Trophoblast cell (in vitro differentiated cells and primary cell): ENCODE results near the gene SLC9A2.

ENCODE experiments used
- DNase-seq, 2 donors: peaks; one replicate each; pipeline ENCODE4 v3.0.0-alpha.2; 2016
- H2AFZ ChIP-seq: 2 replicates; pipeline ENCODE4 v1.6.1; 2013; ENCODE audit warnings: low read length, moderate library complexity, mild to moderate bottlenecking; ENCODE audit not compliant: insufficient read depth, poor library complexity
- H2AK5ac ChIP-seq: 2 replicates; pipeline ENCODE4 v1.6.1; 2013; ENCODE audit warnings: mild to moderate bottlenecking, low read length
- H2BK120ac ChIP-seq: 2 replicates; pipeline ENCODE4 v1.6.1; 2013; ENCODE audit warnings: low read length, mild to moderate bottlenecking, moderate library complexity; ENCODE audit not compliant: insufficient read depth, poor library complexity
- H2BK12ac ChIP-seq: 2 replicates; pipeline ENCODE4 v1.6.1; 2013; ENCODE audit warnings: mild to moderate bottlenecking, low read length, moderate library complexity
- H2BK5ac ChIP-seq: 2 replicates; pipeline ENCODE4 v1.6.1; 2013; ENCODE audit warnings: low read length, low read depth, moderate library complexity, mild to moderate bottlenecking; ENCODE audit not compliant: poor library complexity
- H3K14ac ChIP-seq: 2 replicates; pipeline ENCODE4 v1.6.1; 2013; ENCODE audit warnings: mild to moderate bottlenecking, low read length
- H3K18ac ChIP-seq: 2 replicates; pipeline ENCODE4 v1.6.1; 2013; ENCODE audit warnings: mild to moderate bottlenecking, low read length
- H3K23ac ChIP-seq: 2 replicates; pipeline ENCODE4 v1.6.1; 2013; ENCODE audit warnings: low read length
- H3K27ac ChIP-seq: 2 replicates; pipeline ENCODE4 v1.5.1; 2013; ENCODE audit warnings: low read depth, mild to moderate bottlenecking, inconsistent platforms, low read length, moderate library complexity
- H3K27me3 ChIP-seq: 2 replicates; pipeline ENCODE4 v1.6.1; 2013; ENCODE audit warnings: inconsistent platforms, mild to moderate bottlenecking, low read length, moderate library complexity; ENCODE audit not compliant: insufficient read depth
- H3K36me3 ChIP-seq, 2 experiments: 1 replicate in 1 of 2; 2 replicates in 1 of 2; pipeline ENCODE4 v1.6.1; 2013; ENCODE audit warnings: low read length in 2 of 2, mild to moderate bottlenecking in 2 of 2, moderate library complexity in 1 of 2; ENCODE audit not compliant: insufficient read depth in 2 of 2, control insufficient read depth in 1 of 2
- H3K4ac ChIP-seq: 2 replicates; pipeline ENCODE4 v1.6.1; 2013; ENCODE audit warnings: low read depth, mild to moderate bottlenecking, low read length, moderate library complexity
- H3K4me1 ChIP-seq, 2 experiments: 1 replicate in 1 of 2; 2 replicates in 1 of 2; pipeline ENCODE4 v1.6.1; 2013; ENCODE audit warnings: low read length in 2 of 2, mild to moderate bottlenecking in 2 of 2, moderate library complexity in 1 of 2; ENCODE audit not compliant: insufficient read depth in 2 of 2, control insufficient read depth in 1 of 2
- H3K4me2 ChIP-seq: 2 replicates; pipeline ENCODE4 v1.6.1; 2013; ENCODE audit warnings: inconsistent platforms, mild to moderate bottlenecking, low read length, moderate library complexity
- H3K4me3 ChIP-seq: 2 replicates; pipeline ENCODE4 v1.5.1; 2013; ENCODE audit warnings: mild to moderate bottlenecking, low read depth, low read length, inconsistent platforms
- H3K79me1 ChIP-seq: one replicate; pipeline ENCODE4 v1.6.1; 2013; ENCODE audit warnings: low read length
- H3K79me2 ChIP-seq: 2 replicates; pipeline ENCODE4 v1.6.1; 2013; ENCODE audit warnings: low read length, mild to moderate bottlenecking; ENCODE audit not compliant: control insufficient read depth, insufficient read depth, poor library complexity
- H3K9ac ChIP-seq: 2 replicates; pipeline ENCODE4 v1.6.1; 2013; ENCODE audit warnings: mild to moderate bottlenecking, low read length
- H3K9me3 ChIP-seq: 2 replicates; pipeline ENCODE4 v1.6.1; 2013; ENCODE audit warnings: low read depth, mild to moderate bottlenecking, control low read depth, inconsistent platforms, low read length; ENCODE audit not compliant: insufficient read depth
- H4K12ac ChIP-seq: 2 replicates; pipeline ENCODE4 v1.6.1; 2013; ENCODE audit warnings: low read depth, mild to moderate bottlenecking, low read length, moderate library complexity
- H4K8ac ChIP-seq: 2 replicates; pipeline ENCODE4 v1.6.1; 2013; ENCODE audit warnings: low read depth, mild to moderate bottlenecking, low read length, moderate library complexity
- H4K91ac ChIP-seq: one replicate; pipeline ENCODE4 v1.6.1; 2013; ENCODE audit warnings: low read depth, mild to moderate bottlenecking, low read length, moderate library complexity
- WGBS: extraction: QIAGEN DNeasy Blood & Tissue Kit; methylation state at CpG from one replicate; pipeline ENCODE4 v1.1.7; 2013; ENCODE audit warnings: missing lambda C conversion rate; ENCODE audit not compliant: insufficient read length, insufficient coverage; ENCODE audit errors: extremely low coverage; 5-methylcytosine and 5-hydroxymethylcytosine counted together

The SLC9A2 gene

GRCh38 chr2:102696463-102696862, 77.1 kb downstream of the SLC9A2 start:
- Histone ChIP-seq H2AK5ac (no peak overlapping the region), H3K4me1 (no peaks in the 10 kb centered on the region), H2AFZ (no peak overlapping the region), H2BK12ac (no peak overlapping the region), H3K18ac (no peak overlapping the region), H3K4ac (no peak overlapping the region), H3K9me3 (peaks cover 2% of the 10 kb centered on the region), H3K79me1 (no peaks in the 10 kb centered on the region), H3K27ac (no peak overlapping the region), H3K79me2 (no peaks in the 10 kb centered on the region), H4K12ac (no peak overlapping the region), H4K91ac (no peak overlapping the region), H2BK120ac (no peak overlapping the region), H3K9ac (no peak overlapping the region), H4K8ac (no peak overlapping the region), H3K14ac (no peak overlapping the region), H3K23ac (no peak overlapping the region), H3K4me2 (no peak overlapping the region), H3K36me3 (no peaks in the 10 kb centered on the region), H3K27me3 (no peaks in the 10 kb centered on the region), H3K4me3 (no peak overlapping the region), H2BK5ac (no peak overlapping the region)
- no peak for DNase-seq
- WGBS = no CpG with 5 or more reads among the region's 2 CpGs

GRCh38 chr2:102698369-102699111, 79.2 kb downstream of the SLC9A2 start:
- Histone ChIP-seq H3K36me3 (no peaks in the 10 kb centered on the region), H3K79me1 (no peaks in the 10 kb centered on the region), H2BK12ac (no peak overlapping the region), H3K4me2 (no peak overlapping the region), H3K9ac (no peak overlapping the region), H3K27me3 (no peaks in the 10 kb centered on the region), H2AK5ac (no peak overlapping the region), H2BK120ac (no peak overlapping the region), H4K91ac (no peak overlapping the region), H3K23ac (no peak overlapping the region), H3K4me3 (no peak overlapping the region), H4K12ac (no peak overlapping the region), H3K27ac (no peak overlapping the region), H2AFZ (no peak overlapping the region), H3K79me2 (no peaks in the 10 kb centered on the region), H3K4ac (no peak overlapping the region), H3K4me1 (no peaks in the 10 kb centered on the region), H2BK5ac (no peak overlapping the region), H3K18ac (no peak overlapping the region), H3K9me3 (no peaks in the 10 kb centered on the region), H4K8ac (no peak overlapping the region), H3K14ac (no peak overlapping the region)
- WGBS = no CpG with 5 or more reads among the region's 6 CpGs
- no peak for DNase-seq

GRCh38 chr2:102703305-102703704, 84.0 kb downstream of the SLC9A2 start:
- no peak overlapping the region for H3K4me2 ChIP-seq
- no peak overlapping the region for H4K12ac ChIP-seq
- H4K91ac ChIP-seq = no peak overlapping the region
- no peaks in the 10 kb centered on the region for H3K36me3 ChIP-seq
- no peak overlapping the region for H3K18ac ChIP-seq
- no peak overlapping the region for H2BK5ac ChIP-seq
- H3K27me3 ChIP-seq = no peaks in the 10 kb centered on the region
- no peak for DNase-seq
- H3K27ac ChIP-seq = no peak overlapping the region
- H3K9ac ChIP-seq = no peak overlapping the region
- H3K4ac ChIP-seq = no peak overlapping the region
- H2AK5ac ChIP-seq = no peak overlapping the region
- no CpG with 5 or more reads among the region's 2 CpGs for WGBS
- H4K8ac ChIP-seq = no peak overlapping the region
- no peak overlapping the region for H3K23ac ChIP-seq
- no peaks in the 10 kb centered on the region for H3K79me1 ChIP-seq
- no peaks in the 10 kb centered on the region for H3K9me3 ChIP-seq
- no peaks in the 10 kb centered on the region for H3K79me2 ChIP-seq
- H3K4me1 ChIP-seq = no peaks in the 10 kb centered on the region
- H2AFZ ChIP-seq = no peak overlapping the region
- no peak overlapping the region for H3K4me3 ChIP-seq
- H2BK12ac ChIP-seq = no peak overlapping the region
- H2BK120ac ChIP-seq = no peak overlapping the region
- H3K14ac ChIP-seq = no peak overlapping the region

- no peak overlapping the region for H3K4ac ChIP-seq
- no peak overlapping the region for H3K9ac ChIP-seq
- no peaks in the 10 kb centered on the region for H3K79me2 ChIP-seq
- no peak overlapping the region for H3K14ac ChIP-seq
- no peak overlapping the region for H3K18ac ChIP-seq
- H3K4me2 ChIP-seq = no peak overlapping the region
- no peak overlapping the region for H2BK5ac ChIP-seq
- no peak overlapping the region for H3K23ac ChIP-seq
- H2AK5ac ChIP-seq = no peak overlapping the region
- no peak overlapping the region for H2BK120ac ChIP-seq
- H4K8ac ChIP-seq = no peak overlapping the region
- H3K79me1 ChIP-seq = no peaks in the 10 kb centered on the region
- H3K27me3 ChIP-seq = no peaks in the 10 kb centered on the region
- no peak overlapping the region for H4K91ac ChIP-seq
- peak in 1 of 2 donors; percentile 46 for DNase-seq
- H2AFZ ChIP-seq = no peak overlapping the region
- H2BK12ac ChIP-seq = no peak overlapping the region
- no peaks in the 10 kb centered on the region for H3K36me3 ChIP-seq
- H4K12ac ChIP-seq = no peak overlapping the region
- no peaks in the 10 kb centered on the region for H3K4me1 ChIP-seq
- no peak overlapping the region for H3K4me3 ChIP-seq
- H3K9me3 ChIP-seq = no peaks in the 10 kb centered on the region
- H3K27ac ChIP-seq = no peak overlapping the region
Measured at GRCh38 chr2:102703748-102704147, 84.4 kb downstream of the SLC9A2 start.
